GM10248 (cell line): ENCODE measurements around the gene LOX.

Experiments used
- CTCF ChIA-PET: fragments of 300-600 bp; sonication (Branson Sonifier 250); formaldehyde crosslinking; extraction: SDS; loops from one replicate; lab custom pipeline; 2021; ENCODE audit warnings: antibody characterized with exemption; lab: Yijun Ruan, JAX
- POLR2A ChIA-PET: fragments of 350-650 bp; sonication (Branson Sonifier 250); formaldehyde crosslinking; extraction: SDS; loops from one replicate; lab custom pipeline; 2020; ENCODE audit warnings: antibody characterized with exemption; lab: Yijun Ruan, JAX
- DNase-seq: peaks from one replicate; pipeline ENCODE4 v3.0.0; 2012; ENCODE audit errors: extremely low spot score
- TF ChIP-seq, protein P1 (sequence below): IDR thresholded peaks from 2 replicates; pipeline ENCODE4 v1.5.1; 2012; ENCODE audit warnings: mild to moderate bottlenecking, low read depth; ENCODE audit errors: extremely low read depth, missing control alignments, control extremely low read depth

Gene LOX

DNA sequence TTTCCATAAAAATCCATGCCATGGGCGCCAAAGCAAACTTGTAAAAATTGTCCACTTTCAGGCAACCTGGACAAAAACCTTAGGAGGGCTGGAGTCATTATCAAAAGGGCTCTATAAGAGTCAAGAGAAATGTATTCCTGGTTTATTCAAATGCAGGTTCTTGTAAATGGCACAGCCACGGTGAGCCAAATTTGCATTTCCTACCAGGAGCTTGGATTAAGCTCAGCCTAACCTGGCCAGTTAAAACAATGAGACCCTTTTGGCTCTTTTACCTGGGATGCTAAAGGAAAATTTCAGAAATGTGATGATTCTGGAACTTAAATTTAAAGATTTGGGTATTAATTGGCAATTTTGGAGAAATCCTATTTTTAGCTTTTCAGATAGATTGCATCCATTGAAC is 42.4 kb upstream of the LOX start:
- POLR2A ChIA-PET: no interaction called here
- no peak for DNase-seq
- CTCF ChIA-PET: no interaction called here
- TF ChIP-seq, protein P1, sequence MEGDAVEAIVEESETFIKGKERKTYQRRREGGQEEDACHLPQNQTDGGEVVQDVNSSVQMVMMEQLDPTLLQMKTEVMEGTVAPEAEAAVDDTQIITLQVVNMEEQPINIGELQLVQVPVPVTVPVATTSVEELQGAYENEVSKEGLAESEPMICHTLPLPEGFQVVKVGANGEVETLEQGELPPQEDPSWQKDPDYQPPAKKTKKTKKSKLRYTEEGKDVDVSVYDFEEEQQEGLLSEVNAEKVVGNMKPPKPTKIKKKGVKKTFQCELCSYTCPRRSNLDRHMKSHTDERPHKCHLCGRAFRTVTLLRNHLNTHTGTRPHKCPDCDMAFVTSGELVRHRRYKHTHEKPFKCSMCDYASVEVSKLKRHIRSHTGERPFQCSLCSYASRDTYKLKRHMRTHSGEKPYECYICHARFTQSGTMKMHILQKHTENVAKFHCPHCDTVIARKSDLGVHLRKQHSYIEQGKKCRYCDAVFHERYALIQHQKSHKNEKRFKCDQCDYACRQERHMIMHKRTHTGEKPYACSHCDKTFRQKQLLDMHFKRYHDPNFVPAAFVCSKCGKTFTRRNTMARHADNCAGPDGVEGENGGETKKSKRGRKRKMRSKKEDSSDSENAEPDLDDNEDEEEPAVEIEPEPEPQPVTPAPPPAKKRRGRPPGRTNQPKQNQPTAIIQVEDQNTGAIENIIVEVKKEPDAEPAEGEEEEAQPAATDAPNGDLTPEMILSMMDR: no peak

DNA sequence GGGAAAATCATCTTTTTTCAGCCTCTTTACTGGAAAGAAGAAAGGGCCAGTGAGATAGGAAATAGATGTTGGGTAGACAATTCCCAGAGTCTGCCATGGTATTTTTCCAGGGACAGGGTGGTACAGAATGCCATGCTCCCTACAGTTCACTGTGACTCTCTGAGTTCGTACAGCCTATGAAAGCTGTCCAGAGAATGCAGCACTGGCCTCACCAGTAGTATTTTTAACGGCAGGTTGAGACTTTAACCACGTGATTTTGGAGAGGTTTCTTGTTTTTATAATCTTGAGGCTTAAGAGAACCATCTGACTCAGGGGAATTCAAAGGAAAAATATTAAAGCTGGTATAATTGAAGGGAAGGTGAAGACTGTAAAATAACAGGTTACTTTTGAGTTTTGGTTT is 41.1 kb upstream of the LOX start:
- ChIA-PET CTCF (no interaction called here), POLR2A (no interaction called here)
- TF ChIP-seq, protein P1: no peak
- DNase-seq: no peak

DNA sequence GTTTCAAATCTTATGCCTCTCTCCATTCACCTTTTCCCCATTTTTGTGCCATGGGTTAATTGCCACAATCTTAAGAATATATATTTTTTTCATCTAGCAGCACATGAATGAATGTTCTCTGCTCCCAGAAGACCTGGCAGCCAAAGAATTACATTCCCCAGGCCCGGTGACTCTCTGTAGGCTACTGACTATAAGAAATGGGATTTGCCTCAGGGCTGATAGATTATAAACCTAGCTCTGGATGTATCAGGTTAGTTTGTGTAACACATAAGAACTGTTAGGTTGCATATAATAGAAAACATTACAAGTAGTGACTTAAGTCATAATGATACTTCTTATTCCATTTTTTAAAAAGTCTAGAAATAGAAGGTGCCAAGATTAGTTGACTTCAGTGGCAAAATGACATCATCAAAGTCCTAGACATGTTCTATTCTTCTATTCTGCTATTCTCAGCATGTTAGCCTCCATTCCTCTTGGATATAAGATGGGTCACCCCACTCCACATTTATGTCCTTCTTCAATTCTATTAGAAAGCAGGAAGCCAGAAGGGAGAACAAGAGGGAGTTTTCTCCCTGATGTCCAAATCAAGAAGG is 40.4 kb upstream of the LOX start:
- TF ChIP-seq, protein P1: no peak
- POLR2A ChIA-PET: no interaction called here
- DNase-seq: no peak
- CTCF ChIA-PET: interaction anchor here (1.4 kb wide), 1 partner anchor 16 kb away, joined by 4 read pairs; no protein-coding TSS in a partner anchor

DNA sequence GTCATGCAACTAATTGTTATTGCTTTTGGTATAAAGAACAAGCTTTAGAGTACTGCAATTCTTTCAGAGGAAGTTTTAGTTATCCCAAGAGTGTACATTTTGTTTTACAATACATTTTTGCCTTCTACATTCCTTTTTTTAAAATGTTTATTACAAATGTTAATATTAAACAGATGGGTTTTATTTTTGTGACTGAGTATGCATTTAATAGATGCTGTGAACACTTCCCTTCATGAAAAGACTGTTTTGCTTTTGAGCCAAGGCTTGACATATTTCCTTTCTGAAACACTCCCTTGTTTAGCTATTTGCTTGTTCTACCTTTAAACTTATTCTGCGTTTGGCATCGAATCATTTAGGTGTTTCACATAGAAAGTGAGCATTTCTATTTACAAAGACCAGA is 36.4 kb upstream of the LOX start:
- CTCF ChIA-PET: no interaction called here
- TF ChIP-seq, protein P1: no peak
- no peak for DNase-seq
- POLR2A ChIA-PET: no interaction called here

DNA sequence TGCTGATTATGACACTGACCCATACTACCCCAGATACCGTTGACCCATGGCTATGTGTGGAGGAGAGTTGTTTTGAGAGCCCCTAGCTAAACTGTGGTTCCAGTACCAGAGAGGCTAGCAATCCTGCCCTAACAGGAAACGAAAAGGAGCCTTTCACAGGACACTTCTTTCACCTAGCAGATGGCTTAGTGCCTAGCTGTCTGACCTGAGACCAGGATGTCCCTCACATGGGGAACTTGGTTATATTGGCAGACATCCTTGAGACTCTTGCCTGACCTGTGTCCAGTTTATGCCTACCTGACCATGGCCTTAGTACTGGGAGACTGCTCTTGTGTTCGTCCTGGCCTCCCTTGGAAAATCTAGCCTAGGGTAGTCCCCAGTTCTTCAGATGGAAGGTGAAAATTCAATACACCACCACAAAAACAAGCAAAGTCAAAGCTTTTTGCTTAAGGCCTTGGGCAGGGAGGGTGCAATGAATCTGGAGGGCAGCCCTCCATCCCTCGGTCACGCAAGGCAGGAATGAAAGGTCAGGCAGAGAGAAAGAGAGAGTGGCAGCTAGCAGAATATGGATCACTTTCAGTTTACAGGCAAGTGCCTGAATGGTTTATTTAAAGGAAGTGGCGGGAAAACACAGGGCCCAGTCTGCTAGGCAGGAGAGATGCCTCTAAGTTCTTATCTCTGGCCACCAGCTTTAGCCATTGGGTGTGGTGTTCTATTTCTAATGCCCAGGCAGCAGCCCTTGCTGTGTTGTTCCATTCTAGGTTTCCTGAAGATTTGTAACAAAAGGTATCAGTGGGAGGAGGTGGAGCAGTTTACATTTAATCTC is 34.9 kb upstream of the LOX start:
- ChIA-PET CTCF (interaction anchor here (0.8 to 2.6 kb wide), 2 partner anchors 10 kb away, joined by 3 to 14 read pairs; no protein-coding TSS in a partner anchor), POLR2A (no interaction called here)
- TF ChIP-seq, protein P1: no peak
- no peak for DNase-seq

DNA sequence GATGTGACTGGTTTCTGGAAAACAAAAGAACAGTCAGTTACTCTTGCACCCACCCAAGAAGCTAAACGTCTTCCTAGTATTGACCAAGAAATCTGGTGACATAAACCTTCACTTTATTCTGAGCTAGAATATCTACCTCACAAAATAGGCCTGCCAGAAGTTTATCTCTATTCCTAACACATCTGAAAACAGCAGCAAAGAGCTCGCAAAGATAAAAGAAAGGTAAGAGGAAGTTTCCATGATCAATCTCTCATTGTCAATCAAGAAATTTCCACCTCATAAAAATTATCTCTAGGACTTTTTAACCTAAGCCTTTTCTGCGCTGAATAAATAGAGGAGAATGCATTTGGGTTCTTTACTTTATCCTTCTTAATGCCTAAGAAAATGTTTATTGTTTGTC is 34.0 kb upstream of the LOX start:
- ChIA-PET POLR2A (no interaction called here), CTCF (interaction anchor here (1.0 to 2.6 kb wide), 2 partner anchors 10 to 34 kb away, joined by 3 to 14 read pairs; partner anchors contain the start of gene LOX)
- TF ChIP-seq, protein P1: no peak
- no peak for DNase-seq
